AG08395 (cell line): Measurements from ENCODE around the gene MORC3.
"Not testable (repeated sequence)": the region's sequence is repeated elsewhere in the genome, so short reads cannot be mapped to it uniquely, and the experiment has no call there.

Experiments
- DNase-seq: peaks from one replicate; pipeline ENCODE4 v3.0.0; 2012; ENCODE audit warnings: mixed read lengths, low spot score

Gene MORC3, protein sequence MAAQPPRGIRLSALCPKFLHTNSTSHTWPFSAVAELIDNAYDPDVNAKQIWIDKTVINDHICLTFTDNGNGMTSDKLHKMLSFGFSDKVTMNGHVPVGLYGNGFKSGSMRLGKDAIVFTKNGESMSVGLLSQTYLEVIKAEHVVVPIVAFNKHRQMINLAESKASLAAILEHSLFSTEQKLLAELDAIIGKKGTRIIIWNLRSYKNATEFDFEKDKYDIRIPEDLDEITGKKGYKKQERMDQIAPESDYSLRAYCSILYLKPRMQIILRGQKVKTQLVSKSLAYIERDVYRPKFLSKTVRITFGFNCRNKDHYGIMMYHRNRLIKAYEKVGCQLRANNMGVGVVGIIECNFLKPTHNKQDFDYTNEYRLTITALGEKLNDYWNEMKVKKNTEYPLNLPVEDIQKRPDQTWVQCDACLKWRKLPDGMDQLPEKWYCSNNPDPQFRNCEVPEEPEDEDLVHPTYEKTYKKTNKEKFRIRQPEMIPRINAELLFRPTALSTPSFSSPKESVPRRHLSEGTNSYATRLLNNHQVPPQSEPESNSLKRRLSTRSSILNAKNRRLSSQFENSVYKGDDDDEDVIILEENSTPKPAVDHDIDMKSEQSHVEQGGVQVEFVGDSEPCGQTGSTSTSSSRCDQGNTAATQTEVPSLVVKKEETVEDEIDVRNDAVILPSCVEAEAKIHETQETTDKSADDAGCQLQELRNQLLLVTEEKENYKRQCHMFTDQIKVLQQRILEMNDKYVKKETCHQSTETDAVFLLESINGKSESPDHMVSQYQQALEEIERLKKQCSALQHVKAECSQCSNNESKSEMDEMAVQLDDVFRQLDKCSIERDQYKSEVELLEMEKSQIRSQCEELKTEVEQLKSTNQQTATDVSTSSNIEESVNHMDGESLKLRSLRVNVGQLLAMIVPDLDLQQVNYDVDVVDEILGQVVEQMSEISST

DNA sequence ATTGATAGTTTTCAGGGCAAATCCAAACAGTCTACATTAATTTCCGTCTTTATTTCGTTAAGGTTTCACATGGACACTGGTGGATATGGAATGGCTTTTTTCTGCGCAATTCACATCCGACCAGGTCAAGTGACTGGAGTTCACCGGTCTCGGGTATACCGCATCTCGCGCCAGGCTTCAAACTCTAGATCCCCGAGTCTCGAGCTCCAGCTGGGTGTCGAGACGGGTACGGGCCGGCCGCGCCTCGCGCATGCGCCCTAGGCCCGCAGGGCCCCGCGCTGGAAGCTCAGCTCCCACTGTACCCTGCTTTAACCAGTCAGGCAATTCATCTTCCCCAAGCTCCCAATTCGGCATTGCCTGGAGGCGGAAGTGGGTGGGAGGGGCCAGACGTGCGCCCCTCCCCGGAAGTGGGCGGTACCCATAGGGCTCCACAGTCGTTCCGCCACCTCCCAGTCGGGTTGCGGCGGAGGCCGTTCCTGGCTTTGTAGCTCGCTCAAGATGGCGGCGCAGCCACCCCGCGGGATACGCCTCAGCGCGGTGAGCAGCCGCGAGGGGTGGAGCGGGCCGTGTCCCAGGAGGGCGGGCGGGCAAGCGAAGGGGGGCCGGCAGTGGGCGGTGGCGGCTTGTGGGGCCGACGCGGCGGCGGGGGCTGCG is at the start of gene MORC3:
Gene MORC3, plus strand, starts transcription at position 431 of the 654 bp plus-strand sequence. Its CDS starts 68 bp downstream, at position 499.
- DNase-seq = peak; percentile 99

DNA sequence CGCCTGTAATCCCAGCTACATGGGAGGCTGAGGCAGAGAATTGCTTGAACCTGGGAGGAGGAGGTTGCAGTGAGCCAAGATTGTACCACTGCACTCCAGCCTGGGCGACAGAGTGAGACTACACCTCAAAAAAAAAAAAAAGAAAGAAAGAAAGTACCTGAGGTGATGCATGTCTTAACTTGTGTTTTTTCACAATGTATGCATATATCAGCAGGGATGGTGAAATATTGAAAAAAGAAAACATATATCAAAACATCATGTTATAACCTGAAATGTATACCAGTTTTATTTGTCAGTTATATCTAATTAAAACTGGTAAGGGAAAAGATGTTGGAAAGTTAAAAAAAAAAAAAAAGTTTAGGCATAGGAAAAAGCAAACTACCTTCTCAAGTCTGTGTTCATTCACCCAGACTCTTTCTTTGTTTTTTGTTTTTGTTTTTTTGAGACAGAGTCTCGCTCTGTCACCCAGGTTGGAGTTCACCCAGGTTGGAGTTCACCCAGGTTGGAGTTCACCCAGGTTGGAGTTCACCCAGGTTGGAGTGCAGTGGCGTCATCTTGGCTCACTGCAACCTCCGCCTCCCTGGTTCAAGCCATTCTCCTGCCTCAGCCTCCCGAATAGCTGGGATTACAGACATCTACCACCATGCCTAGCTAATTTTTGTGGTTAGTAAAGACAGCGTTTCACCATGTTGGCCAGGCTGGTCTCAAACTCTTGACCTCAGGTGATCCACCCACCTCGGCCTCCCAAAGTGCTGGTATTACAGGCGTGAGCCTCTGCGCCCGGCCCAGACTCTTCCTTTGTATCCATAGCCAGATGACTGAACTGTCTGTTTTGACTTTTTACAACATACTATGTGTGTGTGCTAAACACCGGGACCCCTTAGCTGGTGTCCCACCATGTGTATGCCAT is 49.0 kb upstream of the MORC3 start:
- DNase-seq = not testable (repeated sequence)

DNA sequence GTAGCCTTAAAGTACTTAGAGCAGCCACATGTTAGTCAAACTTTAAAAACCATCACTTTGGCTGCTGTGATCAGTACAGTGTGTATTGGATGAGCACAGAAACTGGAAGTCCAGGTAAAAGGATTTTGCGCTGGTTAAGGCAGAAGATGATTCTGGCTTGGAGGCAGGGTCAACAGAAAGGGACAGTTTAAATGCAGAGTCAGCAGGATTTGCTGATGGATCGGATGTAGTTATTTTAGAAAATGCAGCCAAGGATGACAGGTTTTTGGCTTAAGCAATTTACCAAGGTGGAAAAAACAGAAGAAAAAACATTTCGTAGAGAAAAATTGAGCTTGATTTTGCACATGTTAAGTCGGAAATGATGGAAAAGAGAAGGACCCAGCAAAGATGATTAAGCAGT is 45.9 kb upstream of the MORC3 start:
- DNase-seq = no peak

DNA sequence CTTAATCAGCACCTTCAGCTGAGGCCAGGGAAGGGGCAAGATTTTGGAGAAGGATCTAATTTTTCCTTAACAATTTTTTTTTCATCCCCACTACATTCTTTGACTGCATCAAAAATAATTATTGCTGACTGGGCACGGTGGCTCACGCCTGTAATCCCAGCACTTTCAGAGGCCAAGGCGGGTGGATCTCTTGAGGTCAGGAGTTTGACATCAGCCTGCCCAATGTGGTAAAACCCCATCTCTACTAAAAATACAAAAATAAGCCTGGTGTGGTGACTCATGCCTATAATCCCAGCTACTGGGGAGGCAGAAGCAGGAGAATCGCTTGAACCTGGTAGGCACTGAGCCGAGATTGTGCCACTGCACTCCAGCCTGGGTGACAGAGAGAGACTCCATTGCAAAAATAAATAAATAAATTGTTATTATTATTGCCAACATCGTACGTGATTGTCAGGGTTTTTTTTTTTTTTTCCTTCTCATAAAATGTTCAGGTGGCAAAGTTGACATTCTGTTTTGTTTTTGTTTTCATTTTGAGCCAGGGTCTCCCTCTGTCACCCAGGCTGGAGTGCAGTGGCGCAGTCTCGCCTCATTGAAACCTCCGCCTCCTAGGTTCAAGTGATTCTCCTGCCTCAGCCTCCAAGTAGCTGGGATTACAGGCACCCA is 37.3 kb upstream of the MORC3 start:
- no peak for DNase-seq

DNA sequence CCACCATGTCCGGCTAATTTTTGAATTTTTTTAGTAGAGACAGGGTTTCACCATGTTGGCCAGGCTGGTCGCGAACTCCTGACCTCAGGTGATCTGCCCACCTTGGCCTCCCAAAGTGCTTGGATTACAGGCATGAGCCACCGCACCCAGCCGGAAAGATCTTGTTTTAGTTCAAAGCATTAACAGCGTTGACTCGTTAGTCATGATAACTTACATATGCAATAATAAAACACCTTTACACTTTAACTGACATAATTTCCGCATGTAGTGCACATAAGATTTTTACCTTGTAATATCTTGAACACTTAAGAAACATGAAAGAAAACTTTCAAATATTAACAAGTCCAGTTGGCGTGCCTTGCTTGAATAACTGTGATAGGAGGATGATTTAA is 36.8 kb upstream of the MORC3 start:
- DNase-seq = not testable (repeated sequence)

DNA sequence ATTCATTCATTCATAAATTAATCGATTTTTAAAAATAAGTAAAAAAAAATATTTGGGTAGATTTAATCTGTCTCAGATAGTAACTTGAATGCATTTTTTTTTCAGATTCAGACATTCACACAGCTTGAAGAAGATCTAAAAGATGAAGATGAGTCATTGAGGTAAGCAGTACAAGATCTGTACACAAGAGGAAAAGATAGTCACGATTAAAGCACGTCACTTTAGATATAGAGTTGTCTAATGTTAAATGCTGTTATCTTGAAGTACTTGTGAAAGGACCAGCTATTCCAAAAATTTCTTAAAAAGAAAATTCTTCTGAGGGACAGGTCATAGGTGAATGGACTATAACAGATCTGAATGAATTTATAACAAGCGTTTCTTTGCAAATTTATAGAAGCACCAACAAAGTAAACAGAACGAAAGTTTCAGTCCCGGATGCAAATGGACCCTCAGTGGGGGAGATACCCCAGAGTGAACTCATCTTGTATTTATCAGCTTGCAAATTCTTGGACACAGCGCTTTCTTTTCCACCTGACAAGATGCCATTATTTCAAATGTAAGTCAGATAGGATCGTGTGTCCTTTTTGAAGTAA is 31.2 kb upstream of the MORC3 start:
- no peak for DNase-seq

DNA sequence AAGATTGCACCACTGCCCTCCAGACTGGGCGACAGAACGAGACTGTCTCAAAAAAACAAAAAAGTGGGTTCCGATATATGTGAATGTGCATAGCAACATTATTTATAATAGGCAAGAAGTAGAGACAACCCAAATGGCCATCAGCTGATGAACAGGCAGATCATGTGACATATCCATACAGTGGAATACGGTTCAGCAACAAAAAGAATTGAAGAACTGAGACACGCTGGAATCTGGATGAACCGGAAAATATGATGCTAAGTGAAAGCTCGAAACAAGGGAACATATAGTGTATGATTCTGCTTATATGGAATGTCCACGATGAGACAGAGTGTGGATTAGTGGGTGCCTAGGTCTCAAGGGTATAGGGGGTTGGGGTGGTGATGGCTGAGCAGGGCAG is 28.5 kb upstream of the MORC3 start:
- DNase-seq = no peak

DNA sequence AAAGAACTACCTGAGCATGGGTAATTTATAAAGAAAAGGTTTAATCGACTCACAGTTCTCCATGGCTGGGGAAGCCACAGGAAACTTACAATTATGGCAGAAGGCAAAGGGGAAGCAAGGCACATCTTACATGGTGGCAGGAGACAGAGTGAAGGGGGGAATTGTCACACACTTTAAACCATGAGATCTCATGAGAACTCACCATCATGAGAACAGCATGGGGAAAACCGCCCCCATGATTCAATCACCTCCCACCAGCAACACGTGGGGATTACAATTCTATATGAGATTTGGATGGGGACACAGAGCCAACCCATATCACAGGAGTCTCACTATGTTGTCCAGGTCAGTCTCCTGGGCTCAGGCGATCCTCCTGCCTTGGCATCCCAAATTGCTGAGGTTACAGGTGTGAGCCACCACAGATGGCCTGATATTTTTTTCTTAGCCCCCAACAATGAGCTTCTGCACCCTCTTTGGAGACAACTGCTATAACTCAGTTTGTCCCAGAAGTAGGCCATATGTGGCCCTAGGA is 22.5 kb upstream of the MORC3 start:
- no peak for DNase-seq

DNA sequence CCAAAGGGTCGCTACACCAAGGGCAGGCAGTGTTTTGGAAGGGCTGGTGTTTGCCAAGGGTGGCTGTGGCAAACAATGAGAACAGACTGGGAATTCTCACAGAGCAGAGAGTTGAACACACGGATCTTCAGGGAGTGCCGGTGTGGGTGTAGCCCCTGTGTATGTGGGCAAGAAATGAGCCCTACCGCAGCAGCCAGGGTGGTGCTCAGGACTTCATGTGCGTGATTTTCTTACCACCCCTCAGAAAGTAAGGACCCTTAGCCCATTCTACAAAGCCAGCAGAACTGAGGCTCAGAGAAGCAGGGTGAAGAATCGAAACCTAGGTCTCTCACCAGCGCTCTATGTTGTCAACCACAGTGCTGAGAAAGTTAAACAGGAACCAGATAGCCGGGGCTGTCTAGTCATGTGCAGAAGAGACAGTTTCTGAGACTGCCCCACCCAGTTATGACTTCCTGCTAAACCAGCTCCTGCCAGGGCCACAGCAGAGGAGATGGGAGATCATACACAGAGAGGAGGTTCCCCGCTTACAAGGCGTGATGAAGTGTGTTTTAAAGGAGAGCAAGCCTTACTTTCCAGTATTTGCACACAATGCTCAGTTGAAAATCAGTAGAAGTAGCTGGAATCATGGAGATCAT is 21.9 kb upstream of the MORC3 start:
- DNase-seq = peak; percentile 71

DNA sequence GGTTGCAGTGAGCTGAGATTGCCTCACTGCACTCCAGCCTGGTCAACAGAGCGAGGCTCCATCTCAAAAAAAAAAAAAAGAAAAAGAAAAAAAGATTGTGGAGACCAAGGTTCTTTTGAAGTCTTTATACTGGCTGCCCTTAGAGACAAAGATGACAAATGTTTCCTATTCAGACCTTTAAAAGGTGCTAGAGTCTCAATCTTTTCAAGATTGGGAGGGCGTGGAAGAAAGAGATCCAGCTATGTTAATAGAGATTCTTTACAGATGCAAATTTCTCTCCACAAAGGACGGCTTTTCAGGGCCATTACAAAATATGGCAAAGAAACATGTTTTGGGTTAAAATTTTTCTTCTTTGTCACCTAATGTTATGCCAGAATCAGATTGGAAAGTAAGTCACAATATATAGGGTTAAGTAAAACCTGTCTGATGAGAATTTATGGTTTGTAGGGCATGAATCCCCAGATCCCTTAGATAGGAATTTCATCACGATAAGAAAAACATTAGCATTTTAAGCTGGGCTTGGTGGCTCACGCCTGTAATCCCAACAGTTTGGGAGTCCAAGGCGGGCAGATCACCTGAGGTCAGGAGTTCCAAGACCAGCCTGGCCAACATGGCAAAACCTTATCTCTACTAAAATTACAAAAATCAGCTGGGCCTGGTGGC is 13.0 kb upstream of the MORC3 start:
- no peak for DNase-seq

DNA sequence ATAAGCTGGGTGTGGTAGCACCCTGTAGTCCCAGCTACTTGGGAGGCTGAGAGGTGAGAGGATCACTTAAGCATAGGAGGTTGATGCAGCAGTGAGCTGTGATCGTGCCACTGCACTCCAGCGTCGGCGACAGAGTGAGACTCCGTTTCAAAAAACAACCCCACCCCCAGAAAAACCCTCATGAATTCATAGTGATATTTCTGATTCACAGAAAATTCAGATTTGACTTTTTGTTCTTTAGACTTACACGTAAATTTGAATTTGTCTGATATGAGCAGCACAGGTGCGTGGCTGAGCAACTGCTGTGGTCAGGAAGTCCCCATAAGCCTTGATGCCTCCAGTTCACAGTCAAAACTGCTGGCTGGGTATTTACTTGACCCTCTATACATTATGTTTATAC is 10.0 kb upstream of the MORC3 start:
- no peak for DNase-seq

DNA sequence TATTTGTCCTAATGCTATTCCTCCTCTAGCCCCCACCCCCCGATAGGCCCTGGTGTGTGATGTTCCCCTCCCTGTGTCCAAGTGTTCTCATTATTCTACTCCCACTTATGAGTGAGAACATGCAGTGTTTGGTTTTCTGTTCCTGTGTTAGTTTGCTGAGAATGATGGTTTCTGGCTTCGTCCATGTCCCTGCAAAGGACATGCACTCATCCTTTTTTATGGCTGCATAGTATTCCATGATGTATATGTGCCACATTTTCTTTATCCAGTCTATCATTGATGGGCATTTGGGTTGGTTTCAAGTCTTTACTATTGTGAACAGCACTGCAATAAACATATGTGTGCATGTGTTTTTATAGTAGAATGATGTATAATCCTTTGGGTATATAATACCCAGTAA is 6.6 kb upstream of the MORC3 start:
- DNase-seq = not testable (repeated sequence)

DNA sequence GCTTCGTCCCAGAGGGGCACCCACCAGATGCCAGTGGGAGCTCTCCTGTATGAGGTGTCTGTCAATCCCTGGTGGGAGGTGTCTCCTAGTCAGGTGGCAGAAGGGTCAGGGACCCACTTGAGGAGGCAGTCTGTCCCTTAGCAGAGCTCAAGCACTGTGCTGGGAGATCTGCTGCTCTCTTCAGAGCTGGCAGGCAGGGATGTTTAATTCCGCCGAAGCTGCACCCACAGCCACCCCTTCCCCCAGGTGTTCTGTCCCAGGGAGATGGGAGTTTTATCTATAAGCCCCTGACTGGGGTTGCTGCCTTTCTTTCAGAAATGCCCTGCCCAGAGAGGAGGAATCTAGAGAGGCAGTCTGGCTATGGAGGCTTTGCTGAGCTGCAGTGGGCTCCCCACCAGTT is 4.0 kb upstream of the MORC3 start:
- DNase-seq = not testable (repeated sequence)

DNA sequence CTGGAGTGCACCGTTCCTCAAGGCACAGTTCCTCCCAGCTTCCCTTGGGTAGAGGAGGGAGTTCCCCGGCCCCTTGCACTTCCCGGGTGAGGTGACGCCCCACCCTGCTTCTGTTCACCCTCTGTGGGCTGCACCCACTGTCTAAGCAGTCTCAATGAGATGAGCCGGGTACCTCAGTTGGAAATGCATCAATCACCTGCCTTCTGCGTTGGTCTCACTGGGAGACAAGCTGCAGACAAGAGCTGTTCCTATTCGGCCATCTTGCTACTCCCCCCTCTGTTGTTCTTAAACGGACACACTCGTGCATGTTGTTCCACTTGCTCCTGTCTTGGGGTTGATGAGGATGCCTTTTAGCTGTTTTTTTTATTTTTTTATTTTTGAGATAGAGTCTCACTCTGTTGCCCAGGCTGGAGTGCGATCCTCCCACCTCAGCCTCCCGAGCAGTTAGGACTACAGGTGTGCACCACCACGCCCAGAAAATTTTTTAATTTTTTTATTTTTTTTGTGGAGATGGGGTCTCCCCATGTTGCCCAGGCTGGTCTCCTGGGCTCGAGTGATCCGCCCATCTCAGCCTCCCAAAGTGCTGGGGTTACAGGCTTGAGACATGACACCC is 3.0 kb upstream of the MORC3 start:
- no peak for DNase-seq

DNA sequence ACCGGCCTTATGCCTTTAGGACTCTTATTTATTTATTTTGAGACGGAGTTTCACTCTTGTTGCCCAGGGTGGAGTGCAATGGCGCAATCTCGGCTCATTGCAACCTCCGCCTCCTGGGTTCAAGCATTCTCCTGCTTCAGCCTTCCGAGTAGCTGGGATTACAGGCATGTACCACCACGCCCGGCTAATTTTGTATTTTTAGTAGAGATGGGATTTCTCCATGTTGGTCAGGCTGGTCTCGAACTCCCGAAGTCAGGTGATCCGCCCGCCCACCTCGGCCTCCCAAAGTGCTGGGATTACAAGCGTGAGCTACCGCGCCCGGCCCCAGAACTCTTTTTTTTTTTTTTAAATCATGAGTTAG is 611 bp upstream of the MORC3 start:
- DNase-seq = not testable (repeated sequence)

DNA sequence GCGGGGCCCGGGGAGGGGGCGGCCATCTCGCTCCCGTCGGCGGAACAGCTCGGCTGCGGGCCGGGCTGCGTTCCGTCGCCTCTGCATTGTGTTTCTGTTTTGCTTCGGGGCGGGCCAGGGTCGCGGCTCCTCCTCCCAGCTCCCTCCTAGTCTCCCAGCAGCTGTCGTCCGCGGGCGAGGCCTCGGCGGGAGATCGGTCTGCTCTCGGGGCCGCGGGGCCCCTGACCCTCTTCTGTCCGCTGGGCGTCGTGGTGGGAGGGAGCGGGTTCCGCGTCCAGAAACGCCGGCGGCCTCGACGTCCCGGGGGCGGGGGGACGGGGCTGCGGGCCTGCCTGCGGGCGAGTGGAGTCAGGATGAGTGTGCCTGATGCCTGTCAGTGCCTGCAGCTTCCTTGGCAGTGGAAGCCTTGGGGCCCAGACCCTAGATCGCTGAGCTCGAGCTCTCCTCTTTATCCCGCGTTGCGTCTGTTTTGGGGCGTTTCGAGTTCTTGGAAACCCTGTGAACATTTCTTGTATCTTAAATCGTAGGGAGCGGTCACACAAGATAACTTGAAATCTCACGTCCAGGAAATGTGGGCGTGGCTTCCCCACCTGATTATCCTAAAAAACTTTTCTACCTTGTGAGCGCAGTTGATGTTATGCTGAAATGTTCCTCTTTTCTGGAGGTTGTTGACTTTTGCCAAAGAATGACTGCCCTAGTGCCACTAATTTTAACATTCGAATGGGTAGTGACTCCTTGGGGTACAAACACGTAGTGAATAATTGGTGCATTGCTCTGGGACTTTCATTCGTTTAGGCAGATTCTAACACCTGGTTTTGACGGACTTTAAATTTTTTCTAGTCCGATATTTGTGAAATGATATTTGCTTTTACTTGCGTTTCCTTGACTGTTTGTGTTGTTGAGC is 676 bp downstream of the MORC3 start:
- DNase-seq = peak; percentile 56

DNA sequence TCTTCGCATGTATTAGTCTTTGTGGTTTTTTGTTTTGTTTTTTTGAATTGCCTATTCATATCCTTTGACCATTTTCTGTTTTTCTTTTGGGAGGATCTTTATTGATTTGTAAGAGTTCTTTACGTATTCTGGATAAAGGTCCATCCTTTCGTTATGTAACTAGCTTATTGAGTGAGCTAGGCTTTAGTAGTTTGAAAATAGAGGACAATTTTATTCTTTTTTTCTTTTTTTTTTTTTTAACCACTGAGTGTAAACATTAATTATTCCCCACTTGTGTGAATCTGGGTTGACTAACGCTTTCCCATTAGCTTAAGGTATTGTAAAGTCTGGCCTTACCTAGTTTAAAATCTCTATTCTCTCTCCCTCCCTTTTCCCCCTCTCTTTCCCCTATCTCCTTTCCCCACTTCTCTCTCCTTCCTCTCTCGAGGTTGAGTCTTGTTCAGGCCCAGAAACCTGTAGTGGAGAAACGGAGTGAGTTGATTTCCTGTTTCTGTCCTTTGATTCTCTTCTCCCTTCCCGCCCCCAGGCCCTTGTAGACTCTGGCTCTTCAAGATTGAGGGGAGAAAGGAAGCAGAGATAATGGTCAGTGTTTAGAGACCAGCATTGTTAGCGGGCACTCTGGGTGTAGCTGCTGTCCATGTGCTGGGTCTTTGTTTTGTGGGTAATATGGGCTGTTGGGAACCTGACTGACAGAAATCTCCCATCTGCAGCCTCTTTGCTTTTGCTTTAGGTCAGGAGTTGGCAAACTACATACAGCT is 1.5 kb downstream of the MORC3 start:
- DNase-seq = no peak
